SK-N-SH treated with all-trans-retinoic acid at 6 μM for 48 hours (cell line): ENCODE results near the gene ITGB3.

Source experiments
- ATAC-seq: fragments of 200-7000 bp; cut with Tn5 transposase; 3 replicates; pipeline ENCODE4 v1.9.1; 2020; ENCODE audit warnings: mild to moderate bottlenecking, moderate library complexity
- ARNTL ChIP-seq: fragments of 450-650 bp; formaldehyde crosslinking; IDR thresholded peaks from 2 replicates; pipeline ENCODE4 v1.5.0; 2020; ENCODE audit warnings: low read depth, mild to moderate bottlenecking, moderate library complexity, borderline replicate concordance
- BACH2 ChIP-seq: fragments of 250-450 bp; sonication (Bioruptor Pico); IDR thresholded peaks from 2 replicates; pipeline ENCODE4 v1.9.0; 2021; ENCODE audit warnings: mild to moderate bottlenecking, borderline replicate concordance
- CREB5 ChIP-seq: fragments of 250-450 bp; sonication (Bioruptor Pico); IDR thresholded peaks from 2 replicates; pipeline ENCODE4 v1.5.1; 2020; ENCODE audit warnings: low read depth, mild to moderate bottlenecking, moderate library complexity
- CSDC2 ChIP-seq: fragments of 250-450 bp; sonication (Bioruptor Pico); IDR thresholded peaks from 2 replicates; pipeline ENCODE4 v1.5.0; 2020; ENCODE audit warnings: mild to moderate bottlenecking, moderate library complexity
- ESRRG ChIP-seq: fragments of 250-450 bp; sonication (Bioruptor Pico); IDR thresholded peaks from 2 replicates; pipeline ENCODE4 v1.6.1; 2021; ENCODE audit warnings: mild to moderate bottlenecking
- GLIS3 ChIP-seq: fragments of 250-450 bp; sonication (Bioruptor Pico); IDR thresholded peaks from 2 replicates; pipeline ENCODE4 v1.5.0; 2020; ENCODE audit warnings: mild to moderate bottlenecking, moderate library complexity
- ISL1 ChIP-seq: fragments of 250-450 bp; sonication (Bioruptor Pico); IDR thresholded peaks from 2 replicates; pipeline ENCODE4 v2.1.2; 2022; ENCODE audit warnings: mild to moderate bottlenecking, moderate library complexity
- OSR1 ChIP-seq: fragments of 250-450 bp; sonication (Bioruptor Pico); IDR thresholded peaks from 2 replicates; pipeline ENCODE4 v1.8.0; 2022; ENCODE audit warnings: moderate library complexity, mild to moderate bottlenecking, inconsistent platforms
- PATZ1 ChIP-seq: fragments of 250-450 bp; sonication (Bioruptor Pico); IDR thresholded peaks from 2 replicates; pipeline ENCODE4 v1.8.0; 2020; ENCODE audit warnings: mild to moderate bottlenecking, moderate library complexity, borderline replicate concordance
- RARB ChIP-seq: fragments of 250-450 bp; sonication (Bioruptor Pico); IDR thresholded peaks from 2 replicates; pipeline ENCODE4 v1.8.0; 2021; ENCODE audit warnings: mild to moderate bottlenecking, moderate library complexity
- SNAI2 ChIP-seq: fragments of 250-450 bp; sonication (Bioruptor Pico); IDR thresholded peaks from 2 replicates; pipeline ENCODE4 v1.5.0; 2020; ENCODE audit warnings: mild to moderate bottlenecking, moderate library complexity
- TCF4 ChIP-seq: fragments of 250-450 bp; sonication (Bioruptor Pico); IDR thresholded peaks from 2 replicates; pipeline ENCODE4 v1.8.0; 2021; ENCODE audit warnings: mild to moderate bottlenecking, moderate library complexity, borderline replicate concordance
- TOX ChIP-seq: fragments of 250-450 bp; sonication (Bioruptor Pico); IDR thresholded peaks from 2 replicates; pipeline ENCODE4 v1.8.0; 2021; ENCODE audit warnings: mild to moderate bottlenecking, moderate library complexity, borderline replicate concordance
- TSHZ2 ChIP-seq: fragments of 250-450 bp; sonication (Bioruptor Pico); IDR thresholded peaks from 2 replicates; pipeline ENCODE4 v1.5.0; 2020; ENCODE audit warnings: mild to moderate bottlenecking, moderate library complexity
- ZC3H10 ChIP-seq: fragments of 250-450 bp; sonication (Bioruptor Pico); IDR thresholded peaks from 2 replicates; pipeline ENCODE4 v1.5.1; 2021; ENCODE audit warnings: mild to moderate bottlenecking, moderate library complexity
- ZFP3 ChIP-seq: fragments of 250-450 bp; sonication (Bioruptor Pico); IDR thresholded peaks from 2 replicates; pipeline ENCODE4 v1.5.0; 2020; ENCODE audit warnings: mild to moderate bottlenecking, moderate library complexity
- ZFP30 ChIP-seq: fragments of 450-650 bp; formaldehyde crosslinking; IDR thresholded peaks from 2 replicates; pipeline ENCODE4 v1.5.0; 2022; ENCODE audit warnings: mild to moderate bottlenecking, moderate library complexity
- ZNF565 ChIP-seq: fragments of 450-650 bp; formaldehyde crosslinking; conservative IDR thresholded peaks from 2 replicates; pipeline ENCODE4 v1.5.0; 2020; ENCODE audit warnings: low read depth, mild to moderate bottlenecking, moderate library complexity
- ZNF70 ChIP-seq: fragments of 450-650 bp; formaldehyde crosslinking; IDR thresholded peaks from 2 replicates; pipeline ENCODE4 v1.5.0; 2020; ENCODE audit warnings: mild to moderate bottlenecking, moderate library complexity
- TF ChIP-seq, protein P1 (sequence below): fragments of 250-450 bp; sonication (Bioruptor Pico); IDR thresholded peaks from 2 replicates; pipeline ENCODE4 v1.5.1; 2021; ENCODE audit warnings: mild to moderate bottlenecking, moderate library complexity

The ITGB3 gene

GRCh38 chr17:47237841-47238240 lies 15.8 kb upstream of the ITGB3 start (continued):
- TF ChIP-seq PATZ1 (CRISPR knock-in tag): no peak
- no peak for TF ChIP-seq BACH2
- TF ChIP-seq ESRRG (CRISPR knock-in tag): no peak
- TF ChIP-seq OSR1 (CRISPR knock-in tag): no peak
- TF ChIP-seq ARNTL (CRISPR knock-in tag): no peak
- no peak for TF ChIP-seq ZNF565 (CRISPR knock-in tag)

GRCh38 chr17:47238321-47239010 lies 15.2 kb upstream of the ITGB3 start:
- no peak for ATAC-seq
- no peak for TF ChIP-seq TOX (CRISPR knock-in tag)
- no peak for TF ChIP-seq ZFP3 (CRISPR knock-in tag)
- TF ChIP-seq ZNF70 (CRISPR knock-in tag): no peak
- no peak for TF ChIP-seq GLIS3 (CRISPR knock-in tag)
- TF ChIP-seq RARB (CRISPR knock-in tag): no peak
- TF ChIP-seq ESRRG (CRISPR knock-in tag): no peak
- no peak for TF ChIP-seq BACH2
- TF ChIP-seq, protein P1, sequence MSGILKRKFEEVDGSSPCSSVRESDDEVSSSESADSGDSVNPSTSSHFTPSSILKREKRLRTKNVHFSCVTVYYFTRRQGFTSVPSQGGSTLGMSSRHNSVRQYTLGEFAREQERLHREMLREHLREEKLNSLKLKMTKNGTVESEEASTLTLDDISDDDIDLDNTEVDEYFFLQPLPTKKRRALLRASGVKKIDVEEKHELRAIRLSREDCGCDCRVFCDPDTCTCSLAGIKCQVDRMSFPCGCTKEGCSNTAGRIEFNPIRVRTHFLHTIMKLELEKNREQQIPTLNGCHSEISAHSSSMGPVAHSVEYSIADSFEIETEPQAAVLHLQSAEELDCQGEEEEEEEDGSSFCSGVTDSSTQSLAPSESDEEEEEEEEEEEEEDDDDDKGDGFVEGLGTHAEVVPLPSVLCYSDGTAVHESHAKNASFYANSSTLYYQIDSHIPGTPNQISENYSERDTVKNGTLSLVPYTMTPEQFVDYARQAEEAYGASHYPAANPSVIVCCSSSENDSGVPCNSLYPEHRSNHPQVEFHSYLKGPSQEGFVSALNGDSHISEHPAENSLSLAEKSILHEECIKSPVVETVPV: no peak
- no peak for TF ChIP-seq ZC3H10 (CRISPR knock-in tag)
- TF ChIP-seq TCF4 (CRISPR knock-in tag): no peak
- no peak for TF ChIP-seq SNAI2 (CRISPR knock-in tag)
- no peak for TF ChIP-seq PATZ1 (CRISPR knock-in tag)
- TF ChIP-seq TSHZ2 (CRISPR knock-in tag): no peak
- TF ChIP-seq ZFP30 (CRISPR knock-in tag): no peak
- no peak for TF ChIP-seq CREB5

GRCh38 chr17:47239619-47239966 lies 14.0 kb upstream of the ITGB3 start:
- ATAC-seq: no peak
- no peak for TF ChIP-seq ISL1 (CRISPR knock-in tag)
- TF ChIP-seq ZFP3 (CRISPR knock-in tag): no peak
- no peak for TF ChIP-seq PATZ1 (CRISPR knock-in tag)
- 0 out of 2 replicates have a peak, but pooled peaks have one; percentile 45 for TF ChIP-seq SNAI2 (CRISPR knock-in tag)
- TF ChIP-seq CREB5: no peak
- no peak for TF ChIP-seq ZNF565 (CRISPR knock-in tag)
- no peak for TF ChIP-seq CSDC2 (CRISPR knock-in tag)
- no peak for TF ChIP-seq RARB (CRISPR knock-in tag)
